Thoracic aorta (tissue), 2 donors: ENCODE results near the gene PPP1R12B. TPM values are rescaled to one million over a fixed set of nuclear protein-coding genes. Genes with fewer than 3 reads are reported as not detected.

Source experiments
- ATAC-seq: fragments of 150-250 bp; one replicate; pipeline ENCODE4 v1.8.0; 2017; ENCODE audit warnings: low read depth; ENCODE audit not compliant: insufficient number of reproducible peaks, low FRiP score
- DNase-seq: peaks from one replicate; pipeline ENCODE4 v3.0.0-alpha.2; 2020; ENCODE audit warnings: low spot score
- H3K27ac ChIP-seq, 2 donors: fragments of 200-600 bp; sonication (generic); 1 replicate in 1 of 2; 2 replicates in 1 of 2; pipeline ENCODE4 v1.5.1; 2016; ENCODE audit warnings: mild to moderate bottlenecking in 2 of 2, moderate library complexity in 2 of 2
- H3K27me3 ChIP-seq: fragments of 200-600 bp; sonication (generic); replicated peaks from 2 replicates; pipeline ENCODE4 v1.6.0; 2016; ENCODE audit warnings: mild to moderate bottlenecking; ENCODE audit not compliant: insufficient read depth
- H3K36me3 ChIP-seq: fragments of 200-600 bp; sonication (generic); one replicate; pipeline ENCODE4 v1.5.1; 2016
- H3K4me1 ChIP-seq, 2 donors: fragments of 200-600 bp; sonication (generic); 1 replicate in 1 of 2; 2 replicates in 1 of 2; pipeline versions ENCODE4 v1.5.1 to v1.6.0; 2016; ENCODE audit warnings: low read depth in 2 of 2, mild to moderate bottlenecking in 1 of 2; ENCODE audit not compliant: control insufficient read depth in 1 of 2
- H3K4me3 ChIP-seq: fragments of 200-600 bp; sonication (generic); 2 replicates; pipeline ENCODE4 v1.5.1; 2016; ENCODE audit warnings: mild to moderate bottlenecking
- H3K9me3 ChIP-seq: fragments of 200-600 bp; sonication (generic); 2 replicates; pipeline ENCODE4 v1.5.1; 2016
- total RNA-seq, 2 donors: library from RNA; depleted of rRNA; stranded (reverse); fragments of >200 nt; gene quantifications; one replicate each; pipeline versions ENCODE4 v1.1.0 to v1.2.3, GENCODE V29; 2016
- TF ChIP-seq, protein P1 (sequence below): fragments of 200-600 bp; sonication (generic); IDR thresholded peaks from one replicate; pipeline ENCODE4 v1.5.1; 2019; ENCODE audit warnings: antibody characterized with exemption

The PPP1R12B gene
- total RNA-seq, 2 donors from 2014 or later: 573 to 677 TPM

- Histone ChIP-seq H3K4me1 (peaks cover 26 to 67% of the 10 kb centered on the region in 2 donors), H3K27ac (peak overlapping the region; percentile 94 to 96), H3K27me3 (no peaks in the 10 kb centered on the region), H3K36me3 (peaks cover 3% of the 10 kb centered on the region), H3K9me3 (no peaks in the 10 kb centered on the region), H3K4me3 (no peak overlapping the region)
- TF ChIP-seq, protein P1, sequence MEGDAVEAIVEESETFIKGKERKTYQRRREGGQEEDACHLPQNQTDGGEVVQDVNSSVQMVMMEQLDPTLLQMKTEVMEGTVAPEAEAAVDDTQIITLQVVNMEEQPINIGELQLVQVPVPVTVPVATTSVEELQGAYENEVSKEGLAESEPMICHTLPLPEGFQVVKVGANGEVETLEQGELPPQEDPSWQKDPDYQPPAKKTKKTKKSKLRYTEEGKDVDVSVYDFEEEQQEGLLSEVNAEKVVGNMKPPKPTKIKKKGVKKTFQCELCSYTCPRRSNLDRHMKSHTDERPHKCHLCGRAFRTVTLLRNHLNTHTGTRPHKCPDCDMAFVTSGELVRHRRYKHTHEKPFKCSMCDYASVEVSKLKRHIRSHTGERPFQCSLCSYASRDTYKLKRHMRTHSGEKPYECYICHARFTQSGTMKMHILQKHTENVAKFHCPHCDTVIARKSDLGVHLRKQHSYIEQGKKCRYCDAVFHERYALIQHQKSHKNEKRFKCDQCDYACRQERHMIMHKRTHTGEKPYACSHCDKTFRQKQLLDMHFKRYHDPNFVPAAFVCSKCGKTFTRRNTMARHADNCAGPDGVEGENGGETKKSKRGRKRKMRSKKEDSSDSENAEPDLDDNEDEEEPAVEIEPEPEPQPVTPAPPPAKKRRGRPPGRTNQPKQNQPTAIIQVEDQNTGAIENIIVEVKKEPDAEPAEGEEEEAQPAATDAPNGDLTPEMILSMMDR: no peak
- no peak for ATAC-seq
- no peak for DNase-seq
Observed at GRCh38 chr1:202591515-202591914, 243.0 kb downstream of the PPP1R12B start.

DNA sequence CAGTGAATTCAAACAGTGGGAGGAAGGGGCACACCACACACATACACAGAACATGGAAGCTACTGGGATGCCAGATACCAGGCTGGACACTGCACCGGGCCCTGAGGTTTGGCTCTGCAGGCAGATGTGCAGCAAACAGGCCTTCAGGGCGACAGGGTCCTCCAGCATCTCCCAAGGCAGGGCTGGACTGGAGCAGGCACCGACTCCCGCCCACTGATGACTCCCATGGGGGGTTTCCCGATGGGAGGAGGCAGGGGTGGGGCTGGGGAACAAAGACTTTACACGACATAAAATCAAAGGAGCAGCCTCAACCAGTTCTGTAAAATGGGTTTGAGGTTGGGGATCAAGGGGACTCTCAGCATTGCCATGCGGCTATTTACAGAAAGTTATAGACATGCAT is 243.6 kb downstream of the PPP1R12B start:
- TF ChIP-seq, protein P1: no peak
- Histone ChIP-seq H3K36me3 (peaks cover 8% of the 10 kb centered on the region), H3K9me3 (no peaks in the 10 kb centered on the region), H3K4me3 (no peak overlapping the region), H3K4me1 (peaks cover 20 to 61% of the 10 kb centered on the region in 2 donors), H3K27me3 (no peaks in the 10 kb centered on the region), H3K27ac (peak overlapping the region; percentile 94 to 96)
- DNase-seq: no peak
- ATAC-seq: no peak

GRCh38 chr1:202593845-202594244 is 245.3 kb downstream of the PPP1R12B start:
- no peaks in the 10 kb centered on the region for H3K9me3 ChIP-seq
- ATAC-seq (no peak), DNase-seq (no peak)
- H3K4me1 ChIP-seq: peaks cover 6 to 44% of the 10 kb centered on the region in 2 donors
- TF ChIP-seq, protein P1: no peak
- H3K27me3 ChIP-seq: no peaks in the 10 kb centered on the region
- peaks cover 8% of the 10 kb centered on the region for H3K36me3 ChIP-seq
- H3K27ac ChIP-seq: peak overlapping the region; percentile 78 to 96
- no peak overlapping the region for H3K4me3 ChIP-seq

- ATAC-seq: no peak
- Histone ChIP-seq H3K36me3 (peaks cover 12% of the 10 kb centered on the region), H3K4me3 (no peak overlapping the region), H3K4me1 (peaks cover 0 to 35% of the 10 kb centered on the region in 2 donors), H3K27me3 (no peaks in the 10 kb centered on the region), H3K27ac (no peak overlapping the region), H3K9me3 (no peaks in the 10 kb centered on the region)
- no peak for DNase-seq
- TF ChIP-seq, protein P1: no peak
Observed at GRCh38 chr1:202596638-202597037, 248.1 kb downstream of the PPP1R12B start.

DNA sequence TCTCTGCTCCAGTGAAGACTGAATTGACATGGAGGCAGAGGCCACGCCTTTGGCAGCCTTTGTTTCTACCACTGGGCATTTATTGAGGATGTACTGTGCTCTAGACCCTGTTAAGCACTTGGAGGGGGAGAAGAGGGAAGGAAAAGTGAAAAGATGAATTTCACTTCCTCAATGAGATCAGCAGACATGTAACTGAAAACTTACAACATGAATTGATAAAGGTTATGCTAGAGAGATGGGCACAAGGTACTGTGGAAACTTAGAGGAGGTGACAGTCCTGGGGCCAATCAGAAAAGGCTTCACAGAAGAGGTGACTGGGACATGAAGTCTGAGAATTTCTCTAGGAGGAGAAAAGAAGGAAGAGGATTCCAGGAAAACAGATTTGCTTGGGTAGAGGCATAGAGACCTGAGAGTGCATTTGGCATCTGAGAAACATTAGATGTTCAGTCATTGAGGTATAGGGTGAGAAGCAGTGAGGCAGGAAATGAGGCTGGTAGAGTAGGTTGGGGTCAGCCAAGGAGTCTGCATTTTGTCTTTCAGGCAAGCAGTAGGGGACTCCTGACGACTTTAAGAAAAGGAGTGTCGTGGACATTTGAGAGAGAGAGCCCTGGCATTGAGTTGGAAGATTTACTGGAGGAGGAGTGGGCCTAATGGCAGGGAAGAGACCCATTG is 248.7 kb downstream of the PPP1R12B start:
- ATAC-seq (no peak), DNase-seq (no peak)
- peaks cover 17% of the 10 kb centered on the region for H3K36me3 ChIP-seq
- H3K4me1 ChIP-seq: peaks cover 0 to 29% of the 10 kb centered on the region in 2 donors
- TF ChIP-seq, protein P1: no peak
- H3K27me3 ChIP-seq: no peaks in the 10 kb centered on the region
- H3K4me3 ChIP-seq: no peak overlapping the region
- H3K9me3 ChIP-seq: no peaks in the 10 kb centered on the region
- H3K27ac ChIP-seq: peak overlapping the region in 1 of 2 donors; percentile 19
